GM19238 (cell line): ENCODE results near the gene DEPP1.

Experiments used
- DNase-seq: peaks from one replicate; pipeline ENCODE4 v3.0.0; 2011; ENCODE audit warnings: low spot score; ENCODE audit not compliant: insufficient read length

Gene DEPP1

DNA sequence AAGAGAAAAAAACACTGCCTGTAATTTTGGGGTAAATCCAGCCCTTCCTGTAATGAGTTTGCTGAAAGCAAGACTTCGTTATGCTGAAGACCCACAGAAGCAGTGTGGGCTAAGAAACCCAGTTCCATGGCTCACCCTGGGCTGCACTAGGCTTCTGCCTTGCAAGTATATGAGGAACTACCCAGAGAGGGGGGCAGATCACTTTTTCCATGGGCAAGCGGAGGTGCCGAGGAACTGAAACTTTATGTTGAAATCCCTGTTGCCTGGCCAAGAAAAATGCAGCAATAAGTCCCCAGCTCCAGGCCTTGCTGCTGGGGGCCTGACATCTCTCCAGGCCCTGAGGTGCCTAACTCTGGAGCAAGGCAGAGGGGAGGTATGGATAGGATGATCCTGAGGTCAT is 10.5 kb downstream of the DEPP1 start:
- DNase-seq: no peak

DNA sequence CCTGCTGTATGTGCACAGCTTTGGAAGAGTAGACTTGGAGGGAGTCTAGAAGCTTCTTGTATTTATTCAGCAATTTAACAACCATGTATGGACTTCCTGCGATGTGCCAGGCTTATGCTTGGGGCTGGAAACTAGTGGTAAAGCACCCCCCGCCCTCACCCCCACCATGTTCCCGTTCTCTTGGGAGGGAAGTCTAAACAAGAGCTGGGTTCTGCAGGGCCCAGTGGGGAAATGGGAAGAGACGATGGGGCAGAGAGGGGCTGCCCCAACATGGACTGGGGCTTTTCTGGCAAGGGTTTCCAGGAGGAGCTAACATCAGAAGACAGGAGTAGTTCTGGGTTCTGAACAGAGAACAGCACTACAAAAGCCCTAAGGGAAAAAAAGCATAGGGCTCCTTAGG is 11.0 kb downstream of the DEPP1 start:
- DNase-seq: no peak

- no peak for DNase-seq
Measured at GRCh38 chr10:44966816-44967509, 11.6 kb downstream of the DEPP1 start.

- DNase-seq: no peak
Measured at GRCh38 chr10:44966129-44966815, 12.3 kb downstream of the DEPP1 start.

DNA sequence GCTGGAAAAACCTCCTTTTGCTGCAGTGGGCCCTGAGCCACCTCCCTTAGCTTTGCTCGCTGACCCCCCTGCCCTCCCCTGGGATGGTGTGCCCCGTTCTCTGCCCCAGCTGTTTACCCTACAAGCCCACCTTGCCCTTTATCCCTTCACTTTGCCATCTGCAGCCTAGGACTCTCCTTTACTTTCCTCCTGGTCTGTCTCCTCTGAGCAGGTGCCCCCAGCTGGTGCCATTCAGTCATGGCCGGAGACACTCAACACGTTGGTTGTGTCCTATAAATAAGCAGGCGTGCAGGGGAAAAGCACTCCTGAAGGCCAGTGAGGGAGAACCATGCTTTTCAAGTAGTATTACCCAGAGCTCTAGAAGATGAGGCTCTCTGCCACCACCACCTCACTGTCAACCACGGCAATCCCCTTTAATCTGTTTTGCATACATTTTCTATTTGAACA is 12.9 kb downstream of the DEPP1 start:
- no peak for DNase-seq

- DNase-seq: no peak
Measured at GRCh38 chr10:44965104-44965503, 13.5 kb downstream of the DEPP1 start.

GRCh38 chr10:44963772-44964633 is 14.6 kb downstream of the DEPP1 start:
- DNase-seq: no peak

- DNase-seq: no peak
Measured at GRCh38 chr10:44962870-44963738, 15.5 kb downstream of the DEPP1 start.

DNA sequence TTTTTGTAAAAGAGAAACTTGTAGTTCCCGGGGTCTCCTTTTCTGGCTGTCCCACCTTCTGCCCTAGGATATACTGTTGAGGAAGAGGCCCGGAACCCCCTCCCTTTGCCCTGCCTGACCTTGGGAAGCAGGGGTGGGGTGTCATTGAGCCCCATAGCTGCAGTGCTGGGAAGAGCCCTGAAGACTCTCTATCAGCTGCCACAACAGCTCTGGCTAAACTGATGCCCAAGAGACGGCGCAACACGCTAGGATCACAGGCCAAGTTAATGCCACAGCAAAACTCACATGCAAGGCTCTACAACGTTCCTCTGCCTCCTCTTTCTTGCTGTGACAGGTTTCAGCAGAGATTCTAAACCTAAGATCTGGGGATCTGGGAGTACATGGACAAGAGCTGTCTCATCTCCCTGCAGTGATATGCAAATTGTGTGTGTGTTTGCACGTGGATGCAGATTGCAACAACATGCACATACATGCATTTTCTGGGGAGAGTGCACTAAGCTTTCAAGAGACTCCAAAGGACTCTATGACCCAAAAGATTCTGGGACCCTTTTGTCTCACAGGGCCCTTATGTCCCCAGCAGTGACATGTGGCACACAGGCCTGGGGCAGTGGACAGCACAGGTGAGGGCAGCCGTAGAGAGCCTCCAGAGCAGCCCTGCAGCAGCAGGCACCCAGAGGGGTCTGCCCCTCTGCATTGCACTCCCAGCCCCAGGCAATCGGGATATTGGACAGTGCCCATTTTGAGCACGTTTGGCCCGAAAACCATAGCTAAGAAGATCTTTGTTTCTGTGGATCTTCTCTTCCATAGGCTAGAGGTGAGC is 16.5 kb downstream of the DEPP1 start:
- DNase-seq: no peak

DNA sequence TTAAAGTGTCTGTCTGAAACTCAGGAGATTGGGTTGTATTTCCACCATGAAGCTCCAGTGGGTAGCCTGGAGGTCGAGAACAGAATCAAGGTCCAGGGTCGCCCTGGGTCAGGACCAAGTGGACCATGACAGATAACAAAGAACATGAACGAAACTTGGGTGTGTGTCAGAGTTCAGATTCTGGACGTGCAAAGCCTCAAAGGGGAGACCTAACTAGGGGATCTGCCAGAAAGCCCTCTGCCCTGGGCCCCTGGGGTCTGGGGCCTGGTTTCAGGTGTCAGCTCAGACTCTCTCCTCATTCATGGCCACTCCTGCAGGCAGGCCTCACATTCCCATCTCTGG is 17.4 kb downstream of the DEPP1 start:
- DNase-seq: no peak

DNA sequence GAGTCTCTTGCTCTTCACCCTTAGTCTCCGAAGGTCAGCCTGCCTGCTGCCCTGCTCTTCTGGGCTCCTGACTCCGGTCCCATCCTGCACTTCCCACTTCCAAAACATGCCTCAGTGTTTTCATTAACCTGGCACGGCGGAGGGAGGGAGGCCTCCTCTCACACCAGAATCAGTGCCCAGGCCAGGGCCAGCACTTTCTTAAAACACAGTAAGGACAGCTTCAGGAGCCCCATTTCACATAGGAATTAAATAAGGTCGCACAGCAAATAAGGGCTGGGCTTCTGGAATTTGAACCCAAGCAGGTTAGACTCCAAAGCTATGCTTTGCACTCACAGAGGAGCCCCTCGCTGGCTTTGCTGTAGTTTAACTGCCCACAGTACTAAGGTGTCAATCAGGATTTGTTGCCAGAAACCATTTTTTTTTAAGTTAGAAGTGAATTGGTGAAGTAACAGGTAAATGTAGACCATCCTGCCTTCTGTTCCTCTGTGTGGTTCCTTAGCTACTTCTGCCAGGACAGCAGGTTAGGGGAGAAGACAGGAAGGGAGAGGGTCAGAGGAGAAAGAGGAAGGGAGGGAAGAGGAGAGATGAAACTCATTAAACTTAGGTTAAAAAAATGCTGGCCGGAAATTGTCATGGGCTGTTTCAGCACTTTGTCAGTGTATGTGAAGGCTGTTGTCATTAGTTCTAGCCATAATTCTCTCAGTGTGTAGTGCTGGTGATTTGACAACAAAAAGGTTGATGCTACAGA is 18.0 kb downstream of the DEPP1 start:
- DNase-seq: no peak

- DNase-seq: no peak
Measured at GRCh38 chr10:44960088-44960460, 18.5 kb downstream of the DEPP1 start.

DNA sequence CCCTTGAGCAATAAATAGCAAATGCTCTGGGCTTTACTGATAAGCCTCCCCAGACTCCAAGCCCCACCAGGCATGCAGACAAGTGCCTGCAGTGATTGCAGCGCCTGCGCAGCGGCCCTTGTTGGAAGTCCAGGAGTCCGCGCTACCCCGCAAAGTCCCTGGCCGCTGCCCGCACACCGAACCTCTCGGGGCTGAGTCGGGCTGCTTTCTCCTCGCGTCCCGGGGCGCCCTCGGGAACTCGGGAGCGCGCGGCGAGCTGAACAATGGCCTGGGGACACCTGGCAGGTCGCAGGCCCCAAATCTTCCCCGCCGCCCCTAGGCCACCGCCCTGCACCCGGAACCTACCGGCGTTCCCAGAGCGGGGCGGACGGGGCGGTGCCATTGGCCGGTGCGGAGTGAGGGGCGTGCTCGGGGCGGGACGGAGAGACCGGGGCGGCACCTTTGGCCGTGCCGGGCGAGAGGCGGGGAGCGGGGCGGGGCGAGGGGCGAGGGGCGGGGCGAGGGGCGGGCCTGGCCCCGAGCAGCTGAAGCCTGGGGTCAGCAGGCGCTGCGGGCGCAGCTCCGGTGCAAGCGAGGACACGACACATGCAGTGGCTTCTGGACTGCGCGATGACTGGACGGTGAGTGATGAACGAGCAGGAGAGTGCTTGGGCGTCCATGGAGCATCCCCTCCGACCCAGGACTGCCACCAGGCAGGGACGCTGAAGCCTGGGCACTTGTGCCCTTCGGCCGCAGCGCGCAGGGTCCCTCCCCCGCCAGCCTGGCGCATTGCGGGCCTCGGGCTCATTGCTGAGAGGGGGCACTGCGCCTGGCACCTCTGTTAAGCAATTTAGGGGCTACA is 19.1 kb downstream of the DEPP1 start, which contains the start of gene RASSF4:
TSS of gene RASSF4 (plus strand) at position 556 of the 841 bp plus-strand sequence. CDS start 10,401 bp downstream, outside the sequence.
- DNase-seq: peak; percentile 93

- DNase-seq: no peak
Measured at GRCh38 chr10:44958898-44959246, 19.7 kb downstream of the DEPP1 start.

- no peak for DNase-seq
Measured at GRCh38 chr10:44958196-44958897, 20.3 kb downstream of the DEPP1 start.

DNA sequence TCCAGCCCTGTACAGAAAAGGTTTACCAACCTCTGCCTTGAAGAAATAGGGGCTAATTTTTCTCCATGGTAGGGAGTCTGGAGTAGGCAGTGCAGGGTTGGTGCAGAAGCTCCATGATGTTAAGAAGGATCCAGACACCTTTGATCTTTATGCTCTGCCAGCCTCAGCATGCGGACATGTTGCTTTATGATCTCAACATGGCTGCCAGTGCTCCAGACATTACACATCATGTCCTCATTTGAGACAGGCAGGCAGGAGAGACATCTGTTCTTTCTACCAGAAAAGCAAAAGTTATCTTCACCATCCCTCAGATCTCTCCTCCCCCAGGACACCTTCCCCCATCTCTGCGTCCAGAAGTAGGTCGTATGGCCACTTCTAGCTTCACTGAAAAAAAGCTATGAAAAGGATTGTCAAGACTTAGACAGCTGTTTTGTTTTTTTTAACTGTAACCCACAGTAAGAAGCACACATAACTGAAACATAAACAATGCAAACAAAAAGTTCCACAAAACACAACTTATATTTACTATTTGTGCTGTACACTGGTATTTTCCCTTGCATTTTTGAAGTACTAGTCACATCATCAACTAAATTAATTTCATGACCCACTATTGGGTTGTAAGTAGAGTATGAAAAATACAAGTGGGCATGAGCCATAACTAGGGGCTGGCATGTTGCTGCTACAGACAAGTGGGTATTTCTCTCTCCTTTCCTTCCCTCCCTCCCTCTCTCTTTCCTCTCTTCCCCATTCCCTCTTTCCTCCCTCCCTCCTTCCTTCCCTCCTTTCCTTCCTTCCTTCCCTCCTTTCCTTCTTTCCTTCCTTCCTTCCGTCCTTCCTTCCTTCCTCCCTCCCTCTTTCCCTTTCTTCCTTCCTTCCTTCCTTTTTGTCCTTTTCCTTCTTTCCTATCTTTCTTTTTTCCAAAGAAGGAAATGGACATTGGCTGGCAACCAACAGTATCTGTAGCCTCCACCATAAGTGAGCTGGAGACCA is 21.6 kb downstream of the DEPP1 start:
- DNase-seq: no peak

GRCh38 chr10:44956226-44956625 is 22.4 kb downstream of the DEPP1 start:
- no peak for DNase-seq
